ENCODE data around the gene ZBTB16.

GRCh38 chr11:114219559-114220349 lies 160.2 kb downstream of the ZBTB16 start:
- TF ChIP-seq CTCF (IDR thresholded peaks at IDR 0.05) (no peak), EP300 (IDR thresholded peaks at IDR 0.05) (peak in 1 of 4 donors; percentile 56), POLR2A (IDR thresholded peaks at IDR 0.05) (no peak)

Data from sigmoid colon (tissue), 4 donors.